ENCODE measurements around the gene CEMP1. TPM values are rescaled to one million over a fixed set of nuclear protein-coding genes. Genes with fewer than 3 reads are reported as not detected.

CEMP1 gene
- total RNA-seq, 1 donor from 2014 or later, result not detected

DNA sequence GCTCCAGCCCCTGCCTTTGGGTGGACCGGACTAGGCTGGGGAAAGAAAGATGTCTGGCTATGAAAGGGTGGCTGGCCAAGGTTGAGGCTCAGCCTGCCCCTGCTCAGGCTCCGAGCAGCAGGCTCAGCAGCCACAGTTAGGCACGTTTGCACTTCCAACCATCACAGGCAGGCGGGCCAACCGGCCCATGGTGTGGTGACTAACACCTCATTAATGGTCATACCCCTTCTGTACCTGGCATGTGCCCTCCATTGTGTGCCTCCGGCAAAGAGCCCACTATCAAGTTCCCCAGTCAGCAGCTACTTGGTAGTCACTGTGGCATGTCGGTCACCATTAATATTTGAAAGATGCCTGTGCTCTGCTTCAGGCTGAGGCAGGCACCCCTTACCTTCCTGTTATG is 49.5 kb downstream of the CEMP1 start:
- intact Hi-C loops (cut with DNase I), result no loop called here
- peak; percentile 16 for DNase-seq (ENCODE audit: missing footprints)
- ATAC-seq, result no peak

DNA sequence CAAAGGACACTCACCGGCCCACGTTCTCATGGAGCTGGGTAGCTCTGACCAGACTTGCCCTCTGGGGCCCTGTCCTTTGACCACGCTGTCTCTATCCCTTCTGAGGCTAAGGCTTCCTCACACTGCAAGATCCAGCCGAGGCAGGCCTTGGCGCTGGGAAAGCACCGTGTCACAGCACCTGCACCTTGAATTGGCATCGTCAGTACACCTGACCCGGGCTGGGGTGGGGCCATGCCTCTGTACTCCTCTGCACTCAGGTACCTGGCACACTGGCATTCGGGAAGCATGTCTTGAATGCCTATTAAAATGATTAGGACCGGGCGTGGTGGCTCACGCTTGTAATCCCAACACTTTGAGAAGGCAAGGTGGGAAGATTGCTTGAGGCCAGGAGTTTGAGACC is 50.3 kb downstream of the CEMP1 start:
- peak; percentile 57 for DNase-seq (ENCODE audit: missing footprints)
- ATAC-seq, result no peak
- intact Hi-C loops (cut with DNase I), result no loop called here

Small RNA genes lying within 50 kb of the gene (microRNA-seq; reads per million reads assigned to microRNA genes)
- gene MIR3178, result not detected

Other genes with a start within 250 kb of the CEMP1 start
- gene ABCA3, start 190.7 kb downstream of the CEMP1 start, total RNA-seq, result 7.4 TPM
- gene CCNF, start 102.0 kb downstream of the CEMP1 start, total RNA-seq, result 1.2 TPM
- gene TEDC2, start 71.3 kb downstream of the CEMP1 start, total RNA-seq, result 0.95 TPM
- 0.19 TPM for gene NTN3, start 60.1 kb downstream of the CEMP1 start, total RNA-seq
- gene TBC1D24, start 56.3 kb downstream of the CEMP1 start, total RNA-seq, result 14.8 TPM
- gene ATP6V0C, start 17.5 kb downstream of the CEMP1 start, total RNA-seq, result 137 TPM
- gene AMDHD2, start 11.0 kb downstream of the CEMP1 start, total RNA-seq, result 16.2 TPM
- 47.1 TPM for gene PDPK1, start 6.6 kb upstream of the CEMP1 start, total RNA-seq
- gene KCTD5, start 151.1 kb upstream of the CEMP1 start, total RNA-seq, result 10.5 TPM
- 0.30 TPM for gene PRSS27, start 188.8 kb upstream of the CEMP1 start, total RNA-seq
- gene SRRM2, start 221.2 kb upstream of the CEMP1 start, total RNA-seq, result 239 TPM
- gene ELOB, start 245.9 kb upstream of the CEMP1 start, total RNA-seq, result 336 TPM